Fibroblast of peridontal ligament (primary cell): ENCODE measurements around the gene JPT2.

Experiments
- DNase-seq: peaks from one replicate; pipeline ENCODE4 v3.0.0-alpha.2; 2010; ENCODE audit errors: extremely low read depth

The JPT2 gene

DNA sequence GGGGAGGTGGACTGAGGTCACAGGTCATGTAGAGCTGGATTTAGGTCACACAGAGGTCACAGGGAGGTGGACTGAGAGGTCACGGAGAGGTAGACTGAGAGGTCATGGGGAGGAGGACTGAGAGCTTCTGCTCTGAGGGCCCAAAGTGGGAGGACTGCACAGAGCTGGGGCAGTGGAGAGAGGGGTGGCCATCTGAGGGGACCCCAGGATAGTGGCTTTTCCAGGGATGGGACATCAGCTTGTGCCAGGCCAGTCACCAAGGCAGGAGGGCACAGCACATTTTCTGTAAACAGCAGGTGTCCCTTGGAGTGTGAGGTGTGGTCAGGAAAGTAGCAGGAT, 26.1 kb upstream of the JPT2 start:
- no peak for DNase-seq

GRCh38 chr16:1653023-1653422, 25.1 kb upstream of the JPT2 start:
- no peak for DNase-seq

DNA sequence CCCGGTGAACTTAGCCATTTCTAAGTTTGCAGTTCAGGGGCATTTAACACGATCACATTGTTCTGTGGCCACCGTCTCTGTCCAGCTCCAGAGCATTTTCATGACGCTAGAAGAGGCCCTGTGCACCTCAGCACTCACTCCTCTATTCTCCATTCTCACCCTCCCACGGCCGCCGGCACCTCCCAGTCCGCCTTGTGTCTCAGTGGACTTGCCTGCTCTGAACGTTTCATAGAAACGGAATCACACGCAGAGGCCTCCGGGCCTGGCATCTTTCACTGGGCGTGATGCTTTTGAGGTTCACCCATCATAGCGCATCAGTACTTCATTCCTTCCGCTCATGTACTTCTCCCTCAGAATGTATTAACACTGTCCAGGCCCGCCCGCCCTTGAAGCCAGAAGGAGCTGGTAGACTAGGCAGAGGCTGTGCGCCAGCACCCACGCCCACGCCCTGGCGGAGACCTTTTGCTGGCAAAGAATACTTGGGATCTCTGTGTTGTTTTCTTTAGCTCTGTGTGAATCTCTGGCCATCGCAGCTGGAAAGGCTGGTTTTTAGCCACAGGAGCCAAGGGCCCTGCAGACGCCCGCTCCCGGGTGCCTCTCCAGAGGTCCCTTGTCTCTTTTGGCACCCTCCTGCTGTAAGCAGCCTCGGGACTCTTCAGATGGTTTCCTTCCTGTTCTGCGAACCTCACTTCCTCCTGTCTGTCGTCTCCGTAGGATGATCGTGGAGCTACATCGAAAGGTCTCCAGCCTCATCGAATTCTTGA, 23.4 kb upstream of the JPT2 start:
- DNase-seq: no peak

- DNase-seq: no peak
These were observed 22.7 kb upstream of the JPT2 start for GRCh38 chr16:1655269-1655807.

DNA sequence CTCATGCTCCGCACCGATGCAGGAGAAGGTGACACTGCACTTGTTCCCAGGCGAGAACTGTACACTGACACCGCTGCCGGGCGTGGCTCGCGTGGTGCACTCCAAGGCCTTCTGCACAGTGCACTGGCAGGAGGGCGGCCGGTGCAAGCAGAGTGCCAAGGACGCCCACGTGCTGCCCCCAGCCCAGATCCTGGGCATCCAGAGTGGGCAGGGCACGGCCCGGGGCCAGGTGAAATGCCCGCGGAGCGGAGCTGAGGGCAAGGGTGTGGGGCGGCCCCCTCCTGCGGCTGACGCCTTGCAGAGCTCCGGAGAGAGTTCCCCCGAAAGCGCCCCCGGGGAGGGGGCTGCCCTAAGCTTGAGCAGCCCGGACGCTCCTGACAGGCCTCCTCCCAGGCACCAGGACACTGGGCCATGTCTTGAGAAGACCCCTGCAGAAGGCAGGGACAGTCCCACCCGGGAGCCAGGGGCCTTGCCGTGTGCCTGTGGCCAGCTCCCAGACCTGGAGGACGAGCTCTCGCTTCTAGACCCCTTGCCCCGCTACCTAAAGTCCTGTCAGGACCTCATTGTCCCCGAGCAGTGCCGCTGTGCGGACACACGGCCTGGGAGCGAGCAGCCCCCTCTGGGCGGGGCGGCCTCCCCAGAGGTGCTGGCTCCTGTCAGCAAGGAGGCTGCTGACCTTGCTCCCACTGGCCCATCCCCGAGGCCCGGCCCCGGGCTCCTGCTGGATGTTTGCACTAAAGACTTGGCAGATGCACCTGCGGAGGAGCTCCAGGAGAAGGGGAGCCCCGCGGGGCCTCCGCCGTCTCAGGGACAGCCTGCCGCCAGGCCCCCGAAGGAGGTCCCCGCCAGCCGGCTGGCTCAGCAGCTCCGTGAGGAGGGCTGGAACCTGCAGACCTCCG, 21.9 kb upstream of the JPT2 start:
- DNase-seq: no peak

DNA sequence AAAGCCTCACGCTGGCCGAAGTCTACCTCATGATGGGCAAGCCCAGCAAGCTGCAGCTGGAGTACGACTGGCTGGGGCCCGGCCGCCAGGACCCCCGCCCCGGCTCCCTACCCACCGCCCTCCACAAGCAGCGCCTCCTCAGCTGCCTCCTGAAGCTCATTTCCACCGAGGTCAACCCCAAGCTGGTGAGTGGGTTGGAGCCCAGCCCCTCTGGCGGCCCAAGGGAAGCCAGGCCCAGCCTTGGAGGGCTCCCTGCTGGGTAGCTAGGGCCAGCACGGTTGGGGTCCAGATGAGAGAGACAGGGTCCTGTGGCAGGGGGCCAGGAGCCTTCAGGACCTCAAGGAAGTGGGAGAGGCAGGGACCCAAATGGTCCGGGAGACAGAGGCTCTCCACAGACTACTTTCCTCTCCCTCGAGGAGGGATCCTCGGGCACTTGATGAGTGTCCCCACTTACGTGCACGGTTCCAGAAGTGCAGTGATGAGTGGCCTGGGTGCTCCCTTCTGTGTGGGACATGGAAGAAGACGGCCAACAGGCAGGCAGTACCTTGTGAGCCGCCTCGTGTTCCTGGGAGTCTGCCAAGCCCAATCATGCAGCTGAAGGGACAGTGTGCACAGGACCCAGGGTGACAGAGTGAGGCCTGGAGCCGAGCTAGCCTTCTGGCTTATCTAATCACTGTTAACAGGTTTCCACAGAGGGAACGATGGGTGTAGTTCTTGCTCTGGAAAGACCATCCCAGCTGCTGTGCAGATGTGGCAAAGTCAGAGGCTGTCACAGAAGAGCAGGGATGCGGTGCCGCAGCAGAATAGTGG, 21.1 kb upstream of the JPT2 start:
- DNase-seq: no peak

DNA sequence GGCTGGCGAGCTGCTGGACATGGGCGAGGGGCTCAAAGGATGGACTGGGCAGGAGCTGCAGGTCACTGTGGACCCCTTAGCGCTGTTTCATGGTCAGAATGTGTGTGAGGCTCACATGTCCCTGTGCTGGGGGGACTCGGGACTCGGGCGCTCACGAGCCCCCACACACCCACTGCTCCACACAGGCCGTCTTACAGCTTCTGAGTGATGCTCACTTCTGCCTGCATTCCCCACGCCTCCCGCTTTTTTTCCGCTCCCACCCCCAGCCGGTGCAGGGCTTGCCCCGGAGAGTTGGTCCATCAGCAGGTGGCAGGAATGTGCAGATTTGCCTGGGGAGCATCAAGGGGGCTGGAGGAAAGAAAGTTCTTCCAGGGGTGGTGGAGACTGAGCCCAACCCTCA, 20.2 kb upstream of the JPT2 start:
- DNase-seq: no peak

DNA sequence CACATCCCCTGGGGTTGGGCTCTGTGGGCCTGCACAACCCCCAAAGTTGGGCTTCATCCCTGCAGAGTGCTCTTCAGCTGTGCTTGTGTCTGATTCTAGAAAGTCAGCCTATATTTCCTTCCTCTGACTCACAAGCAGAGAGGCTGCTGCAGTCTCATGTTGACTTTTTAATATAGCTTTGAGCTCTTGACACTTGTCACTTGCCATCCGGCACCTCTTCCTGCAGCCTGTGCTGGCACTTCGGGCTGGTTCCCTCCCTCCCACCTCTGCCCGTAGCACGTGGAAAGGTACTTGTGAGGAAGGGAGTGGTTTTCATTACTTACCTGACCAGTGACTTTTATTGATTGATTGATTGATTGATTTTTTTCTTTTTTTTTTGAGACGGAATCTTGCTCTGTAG, 19.0 kb upstream of the JPT2 start:
- DNase-seq: no peak

DNA sequence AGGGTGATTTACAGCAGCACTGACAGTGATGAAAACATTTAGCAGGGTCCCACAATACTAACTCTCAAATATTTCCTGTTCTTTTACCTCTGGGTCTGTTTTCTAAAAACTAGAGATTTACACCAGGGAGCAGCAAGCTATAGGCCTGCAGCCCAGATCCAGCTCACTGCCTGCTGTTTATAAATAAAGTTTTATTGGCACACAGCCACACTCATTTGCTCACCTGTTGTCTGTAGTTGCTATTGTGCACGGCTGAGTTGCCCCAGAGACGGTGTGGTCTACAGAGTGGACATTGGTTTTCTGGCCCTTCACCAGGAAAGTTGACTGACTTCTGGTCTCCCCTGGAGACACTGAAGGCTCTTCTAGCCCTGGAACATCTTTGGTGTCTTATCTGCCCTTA, 16.3 kb upstream of the JPT2 start:
- no peak for DNase-seq

DNA sequence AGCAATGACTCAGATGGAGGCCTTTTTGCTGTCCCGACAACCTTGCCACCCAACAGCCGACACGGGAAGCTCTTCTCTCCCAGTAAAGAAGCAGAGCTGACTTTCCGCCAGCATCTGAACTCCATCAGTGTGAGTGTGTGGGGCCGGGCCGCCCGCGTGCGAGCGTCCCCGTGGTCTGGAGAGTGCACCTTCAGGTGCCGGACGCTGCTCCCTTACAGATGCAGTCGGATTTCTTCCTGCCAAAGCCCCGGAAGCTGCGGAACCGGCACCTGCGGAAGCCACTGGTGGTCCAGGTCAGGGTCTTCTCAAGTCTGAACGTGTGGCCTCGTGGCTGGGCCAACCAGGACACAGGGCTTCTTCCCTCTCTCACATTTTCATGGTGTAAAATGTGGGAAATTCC, 15.5 kb upstream of the JPT2 start:
- DNase-seq: no peak

DNA sequence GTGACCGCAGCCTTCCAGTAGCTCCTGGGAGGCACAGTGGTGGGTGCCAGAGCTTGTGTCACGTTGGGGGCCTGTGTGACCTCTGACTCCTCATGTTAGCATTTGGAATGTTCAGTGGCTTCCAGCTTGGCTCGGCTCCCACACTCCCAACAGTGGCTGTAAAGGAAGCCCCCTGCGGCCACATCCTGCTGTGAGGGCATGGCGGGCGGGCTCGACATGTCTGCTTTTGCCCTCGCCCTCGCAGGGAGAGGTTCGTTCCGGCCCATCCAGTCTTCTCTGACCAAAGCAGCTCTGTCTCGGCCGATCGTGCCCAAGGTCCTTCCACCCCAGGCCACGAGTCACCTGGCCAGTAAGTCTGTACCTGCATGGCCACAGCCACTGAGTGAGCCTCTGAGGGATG, 12.2 kb upstream of the JPT2 start:
- DNase-seq: no peak

DNA sequence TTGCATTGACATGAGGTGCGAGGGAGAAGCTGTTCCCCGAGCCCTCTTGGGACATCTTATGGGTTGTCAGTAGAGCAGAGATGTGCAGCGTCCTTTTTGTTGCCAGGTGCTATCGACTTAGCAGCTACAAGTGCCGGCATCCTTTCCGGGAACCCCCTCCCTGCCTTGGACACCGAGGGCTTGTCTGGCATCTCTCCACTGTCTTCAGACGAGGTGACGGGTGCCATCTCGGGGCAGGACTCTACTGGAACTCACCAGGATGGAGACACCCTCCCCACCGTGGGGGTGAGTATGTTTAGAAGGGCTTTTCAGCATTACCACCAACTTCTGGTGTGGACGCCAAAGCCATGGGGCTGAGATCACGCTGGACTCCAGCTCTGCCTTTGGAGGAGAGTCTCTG, 11.8 kb upstream of the JPT2 start:
- DNase-seq: no peak

DNA sequence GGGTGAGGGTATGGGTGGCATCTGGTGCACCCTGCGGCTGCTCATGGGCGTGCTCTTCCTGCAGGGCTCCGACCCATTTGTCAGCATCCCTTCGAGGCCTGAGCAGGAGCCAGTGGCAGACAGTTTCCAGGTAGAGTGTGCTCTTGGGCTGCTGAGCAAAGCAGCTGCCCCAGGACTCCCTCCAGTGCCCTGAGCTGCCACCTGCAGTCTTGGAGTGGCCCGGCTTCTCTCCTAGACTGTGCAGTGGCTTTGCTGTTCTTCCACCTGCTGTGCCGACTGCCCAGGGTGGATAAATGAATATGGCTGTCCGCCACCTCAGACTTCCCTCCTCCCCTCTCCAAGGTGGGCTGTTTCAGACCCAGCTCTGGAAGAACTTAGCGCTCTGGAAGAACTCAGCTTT, 10.8 kb upstream of the JPT2 start:
- DNase-seq: no peak

GRCh38 chr16:1667916-1668315, 10.2 kb upstream of the JPT2 start:
- DNase-seq: no peak

GRCh38 chr16:1668612-1669319, 9.3 kb upstream of the JPT2 start:
- DNase-seq: no peak

DNA sequence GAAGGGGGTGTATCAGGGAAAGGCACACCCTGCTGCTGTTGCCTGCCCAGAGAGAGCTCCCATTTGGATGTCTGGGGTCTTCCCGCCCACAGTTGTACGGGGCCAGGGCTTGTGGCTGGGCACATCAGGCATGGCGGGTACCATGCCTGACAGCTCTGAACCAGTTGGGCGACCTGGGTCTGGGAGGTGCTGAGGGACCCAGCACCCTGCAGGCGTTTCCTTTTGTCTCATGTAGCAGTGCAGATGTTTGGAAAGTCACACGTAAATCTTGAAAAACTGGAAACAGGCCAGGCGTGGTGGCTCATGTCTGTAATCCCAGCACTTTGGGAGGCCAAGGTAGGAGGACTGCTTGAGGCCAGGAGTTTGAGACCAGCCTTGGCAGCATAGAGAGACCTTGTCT, 8.4 kb upstream of the JPT2 start:
- no peak for DNase-seq

- DNase-seq: no peak
These were observed 7.7 kb upstream of the JPT2 start for GRCh38 chr16:1670371-1670770.

DNA sequence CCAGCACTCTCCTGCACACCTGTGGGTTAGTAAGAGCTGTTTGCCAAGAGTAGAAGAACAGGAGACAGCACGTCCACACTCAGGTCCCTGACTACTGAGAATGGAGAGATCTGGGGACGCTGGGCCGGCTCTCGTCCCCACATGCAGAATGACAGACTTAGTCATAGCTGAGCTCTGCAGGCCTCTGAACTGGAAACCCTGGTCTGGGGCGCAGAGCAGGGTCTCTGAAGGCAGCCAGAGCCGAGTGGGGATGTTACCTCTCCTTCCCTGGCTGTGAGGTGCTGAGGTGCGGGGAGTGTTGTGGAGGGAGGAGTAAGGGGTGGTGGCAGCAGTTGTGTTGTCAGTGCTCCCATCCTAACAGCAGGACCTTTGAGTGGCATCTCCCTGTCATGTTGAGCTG, 7.2 kb upstream of the JPT2 start:
- no peak for DNase-seq

GRCh38 chr16:1673424-1674151, 4.5 kb upstream of the JPT2 start:
- no peak for DNase-seq

DNA sequence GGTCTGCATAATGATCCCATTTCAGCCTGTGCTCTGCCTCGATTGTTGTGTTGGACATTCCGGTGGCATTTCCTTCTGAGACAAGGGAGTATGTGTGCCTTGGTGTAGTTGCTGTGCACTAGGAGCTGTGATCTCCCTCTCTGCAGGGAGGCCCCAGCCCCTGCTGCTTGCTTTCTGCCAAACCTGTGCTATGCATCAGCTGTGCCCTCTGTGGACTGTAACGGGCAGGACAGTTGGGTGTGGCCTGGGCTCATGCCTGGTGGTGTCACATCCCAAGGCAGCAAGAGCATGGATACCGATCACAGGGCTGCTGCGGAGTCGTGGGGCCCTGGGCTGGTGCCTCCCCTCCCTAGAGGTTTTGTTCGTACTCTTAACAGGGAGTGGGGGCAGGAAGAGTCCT, 3.8 kb upstream of the JPT2 start:
- no peak for DNase-seq
